Astrocyte (in vitro differentiated cells and primary cell): Measurements from ENCODE around the gene C2CD2. TPM values are rescaled to one million over a fixed set of nuclear protein-coding genes. Genes with fewer than 3 reads are reported as not detected.

Experiments used
- DNase-seq: peaks from one replicate; pipeline ENCODE4 v3.0.0-alpha.2; 2010; ENCODE audit warnings: low read depth
- FAIRE-seq: peaks from 2 replicates; lab custom pipeline; 2011; peaks lifted over from hg19 to GRCh38; lab: Jason Lieb, UNC
- H2AFZ ChIP-seq: 2 replicates; pipeline ENCODE4 v1.6.0; 2012; ENCODE audit warnings: low read depth, low read length, inconsistent platforms
- H3K27ac ChIP-seq: 2 replicates; pipeline ENCODE4 v1.5.1; 2011; ENCODE audit warnings: low read depth, low read length, inconsistent platforms
- H3K27me3 ChIP-seq: 2 replicates; pipeline ENCODE4 v1.6.0; 2011; ENCODE audit warnings: low read length, inconsistent platforms; ENCODE audit not compliant: insufficient read depth
- H3K36me3 ChIP-seq: 2 replicates; pipeline ENCODE4 v1.5.1; 2011; ENCODE audit warnings: low read length, inconsistent platforms; ENCODE audit not compliant: insufficient read depth
- H3K4me1 ChIP-seq: 2 replicates; pipeline ENCODE4 v1.5.1; 2011; ENCODE audit warnings: low read length, inconsistent platforms; ENCODE audit not compliant: insufficient read depth
- H3K4me2 ChIP-seq: 2 replicates; pipeline ENCODE4 v1.6.0; 2012; ENCODE audit warnings: low read length, inconsistent platforms
- H3K4me3 ChIP-seq: 2 replicates; pipeline ENCODE4 v1.5.1; 2011; ENCODE audit warnings: low read depth, mild to moderate bottlenecking, low read length, inconsistent platforms; ENCODE audit not compliant: insufficient read depth
- H3K79me2 ChIP-seq: 2 replicates; pipeline ENCODE4 v1.6.0; 2012; ENCODE audit warnings: mild to moderate bottlenecking, low read length, inconsistent platforms; ENCODE audit not compliant: insufficient read depth
- H3K9ac ChIP-seq: 2 replicates; pipeline ENCODE4 v1.6.0; 2012; ENCODE audit warnings: mild to moderate bottlenecking, low read length, inconsistent platforms
- H3K9me3 ChIP-seq: 2 replicates; pipeline ENCODE4 v1.5.1; 2012; ENCODE audit warnings: low read depth, mild to moderate bottlenecking, low read length, inconsistent platforms; ENCODE audit not compliant: insufficient read depth
- H4K20me1 ChIP-seq: 2 replicates; pipeline ENCODE4 v1.6.0; 2012; ENCODE audit warnings: low read length, inconsistent platforms; ENCODE audit not compliant: insufficient read depth
- H3K27ac Mint-ChIP-seq: one replicate; pipeline ENCODE4 v1.8.0; 2021; ENCODE audit warnings: mild to moderate bottlenecking, mixed read lengths; ENCODE audit not compliant: unreplicated experiment
- H3K27me3 Mint-ChIP-seq: one replicate; pipeline ENCODE4 v1.8.0; 2021; ENCODE audit warnings: low read depth, mixed read lengths; ENCODE audit not compliant: unreplicated experiment
- H3K36me3 Mint-ChIP-seq: one replicate; pipeline ENCODE4 v1.8.0; 2021; ENCODE audit warnings: low read depth, mixed read lengths; ENCODE audit not compliant: unreplicated experiment
- H3K4me1 Mint-ChIP-seq: one replicate; pipeline ENCODE4 v1.8.0; 2021; ENCODE audit warnings: low read depth, mixed read lengths; ENCODE audit not compliant: unreplicated experiment
- H3K4me3 Mint-ChIP-seq: one replicate; pipeline ENCODE4 v1.8.0; 2021; ENCODE audit warnings: mild to moderate bottlenecking, moderate library complexity, mixed read lengths; ENCODE audit not compliant: unreplicated experiment
- H3K9me3 Mint-ChIP-seq: one replicate; pipeline ENCODE4 v1.8.0; 2021; ENCODE audit warnings: mild to moderate bottlenecking, mixed read lengths; ENCODE audit not compliant: unreplicated experiment
- EZH2 ChIP-seq: IDR thresholded peaks from 2 replicates; pipeline ENCODE4 v1.6.1; 2012; ENCODE audit warnings: mild to moderate bottlenecking, low read length, inconsistent platforms; ENCODE audit not compliant: insufficient read depth
- total RNA-seq: library from RNA; stranded (reverse); gene quantifications from 2 replicates; pipeline ENCODE4 v1.2.1, GENCODE V29; 2021
- TF ChIP-seq, protein P1 (sequence below): IDR thresholded peaks from 2 replicates; pipeline ENCODE4 v1.5.1; 2011; ENCODE audit warnings: low read depth, mild to moderate bottlenecking, inconsistent platforms, low read length, moderate library complexity; ENCODE audit not compliant: insufficient read depth

Gene C2CD2
- total RNA-seq, 1 donor from 2014 or later: 8.3 TPM

DNA sequence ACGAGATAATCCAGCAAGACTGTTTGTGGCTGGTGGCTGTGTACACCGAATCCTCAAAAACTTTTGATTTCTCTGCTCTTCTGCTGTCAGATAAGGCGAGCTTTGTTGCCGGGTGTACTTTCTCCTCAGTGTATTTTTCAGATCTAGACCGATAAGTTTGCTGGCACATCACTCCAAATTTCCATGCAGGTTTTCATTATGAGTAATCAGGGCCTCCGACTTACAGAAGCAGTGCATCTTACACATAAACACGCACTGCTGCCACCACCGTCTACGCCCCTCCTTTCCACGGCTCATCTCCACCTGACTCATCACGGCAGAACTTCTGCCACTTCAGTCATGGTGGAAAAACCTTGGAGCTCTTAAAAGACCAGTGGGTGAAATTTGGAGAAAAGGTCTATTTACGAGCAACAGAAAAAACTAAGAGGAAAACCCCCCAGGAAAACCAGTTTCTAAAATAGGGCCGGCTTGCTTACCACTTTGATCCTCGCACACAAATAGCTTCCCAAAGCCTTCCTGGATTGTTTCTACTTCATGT, 48.7 kb upstream of the C2CD2 start:
- Histone ChIP-seq H4K20me1 (no peaks in the 10 kb centered on the region), H3K36me3 (peaks cover 2% of the 10 kb centered on the region), H3K4me2 (peak overlapping the region; percentile 65), H3K9me3 (no peaks in the 10 kb centered on the region), H3K79me2 (peaks cover 51% of the 10 kb centered on the region), H2AFZ (no peak overlapping the region), H3K27me3 (no peaks in the 10 kb centered on the region), H3K4me3 (peak overlapping the region; percentile 4), H3K4me1 (peaks cover 17% of the 10 kb centered on the region), H3K27ac (peak overlapping the region; percentile 79), H3K9ac (peak overlapping the region; percentile 55)
- H3K27me3 Mint-ChIP-seq: no peaks in the 10 kb centered on the region
- peaks cover 1% of the 10 kb centered on the region for H3K9me3 Mint-ChIP-seq
- no peak for TF ChIP-seq EZH2
- TF ChIP-seq, protein P1, sequence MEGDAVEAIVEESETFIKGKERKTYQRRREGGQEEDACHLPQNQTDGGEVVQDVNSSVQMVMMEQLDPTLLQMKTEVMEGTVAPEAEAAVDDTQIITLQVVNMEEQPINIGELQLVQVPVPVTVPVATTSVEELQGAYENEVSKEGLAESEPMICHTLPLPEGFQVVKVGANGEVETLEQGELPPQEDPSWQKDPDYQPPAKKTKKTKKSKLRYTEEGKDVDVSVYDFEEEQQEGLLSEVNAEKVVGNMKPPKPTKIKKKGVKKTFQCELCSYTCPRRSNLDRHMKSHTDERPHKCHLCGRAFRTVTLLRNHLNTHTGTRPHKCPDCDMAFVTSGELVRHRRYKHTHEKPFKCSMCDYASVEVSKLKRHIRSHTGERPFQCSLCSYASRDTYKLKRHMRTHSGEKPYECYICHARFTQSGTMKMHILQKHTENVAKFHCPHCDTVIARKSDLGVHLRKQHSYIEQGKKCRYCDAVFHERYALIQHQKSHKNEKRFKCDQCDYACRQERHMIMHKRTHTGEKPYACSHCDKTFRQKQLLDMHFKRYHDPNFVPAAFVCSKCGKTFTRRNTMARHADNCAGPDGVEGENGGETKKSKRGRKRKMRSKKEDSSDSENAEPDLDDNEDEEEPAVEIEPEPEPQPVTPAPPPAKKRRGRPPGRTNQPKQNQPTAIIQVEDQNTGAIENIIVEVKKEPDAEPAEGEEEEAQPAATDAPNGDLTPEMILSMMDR: no peak
- FAIRE-seq: peak; percentile 89
- H3K4me3 Mint-ChIP-seq: no peak overlapping the region
- H3K36me3 Mint-ChIP-seq: peaks cover 19% of the 10 kb centered on the region
- peak; percentile 97 for DNase-seq
- peaks cover 17% of the 10 kb centered on the region for H3K4me1 Mint-ChIP-seq
- peak overlapping the region; percentile 1 for H3K27ac Mint-ChIP-seq

DNA sequence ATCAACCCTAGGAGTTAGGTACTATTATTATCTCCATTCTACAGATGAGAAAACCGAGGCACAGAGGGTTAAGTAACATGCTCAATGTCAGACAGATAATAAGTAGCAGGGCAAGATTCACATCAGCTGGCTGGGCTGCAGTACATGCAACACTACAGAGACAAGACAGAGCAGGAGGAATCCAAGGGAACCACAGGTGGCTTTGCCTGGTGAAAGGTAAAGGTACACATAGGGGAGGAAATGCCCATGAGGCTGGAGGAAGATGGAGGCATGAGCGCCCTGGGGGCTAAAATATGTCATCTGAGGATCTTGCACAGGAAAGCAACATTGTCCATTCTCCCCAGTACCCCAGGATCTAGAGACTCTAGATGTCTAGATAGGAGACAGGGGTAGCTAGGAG, 48.0 kb upstream of the C2CD2 start:
- Mint-ChIP-seq H3K36me3 (peaks cover 15% of the 10 kb centered on the region), H3K4me3 (no peak overlapping the region), H3K9me3 (peaks cover 1% of the 10 kb centered on the region), H3K4me1 (peaks cover 17% of the 10 kb centered on the region), H3K27ac (no peak overlapping the region), H3K27me3 (no peaks in the 10 kb centered on the region)
- Histone ChIP-seq H3K4me3 (peak overlapping the region; percentile 4), H3K4me2 (peak overlapping the region; percentile 65), H4K20me1 (no peaks in the 10 kb centered on the region), H3K4me1 (peaks cover 17% of the 10 kb centered on the region), H3K79me2 (peaks cover 44% of the 10 kb centered on the region), H3K27me3 (no peaks in the 10 kb centered on the region), H3K27ac (peak overlapping the region; percentile 79), H3K9ac (peak overlapping the region; percentile 55), H2AFZ (no peak overlapping the region), H3K9me3 (no peaks in the 10 kb centered on the region), H3K36me3 (peaks cover 2% of the 10 kb centered on the region)
- TF ChIP-seq, protein P1: no peak
- no peak for TF ChIP-seq EZH2
- DNase-seq (no peak), FAIRE-seq (no peak)

DNA sequence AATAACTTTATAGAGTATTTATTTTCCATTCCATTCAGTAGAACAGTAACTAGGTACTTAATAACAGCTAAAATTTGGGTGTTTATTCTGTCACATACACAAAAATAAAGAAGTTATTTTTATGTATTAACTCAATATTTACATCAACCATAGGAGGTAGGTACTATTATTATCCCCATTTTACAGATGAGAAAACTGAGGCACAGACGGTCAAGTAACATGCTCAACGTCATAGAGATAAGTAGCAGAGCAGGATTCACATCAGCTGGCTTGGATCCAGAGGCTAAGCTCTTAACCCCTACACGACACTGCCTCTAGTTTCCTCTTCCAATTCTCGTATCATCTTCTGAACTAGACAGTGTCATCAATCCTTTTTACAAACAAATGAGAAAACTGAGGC, 47.1 kb upstream of the C2CD2 start:
- H3K27ac ChIP-seq: no peak overlapping the region
- no peaks in the 10 kb centered on the region for H4K20me1 ChIP-seq
- H3K4me1 ChIP-seq: peaks cover 17% of the 10 kb centered on the region
- no peak overlapping the region for H3K4me3 ChIP-seq
- Mint-ChIP-seq H3K27ac (no peak overlapping the region), H3K36me3 (peaks cover 24% of the 10 kb centered on the region), H3K4me1 (peaks cover 17% of the 10 kb centered on the region), H3K4me3 (no peak overlapping the region), H3K9me3 (peaks cover 6% of the 10 kb centered on the region), H3K27me3 (no peaks in the 10 kb centered on the region)
- peaks cover 2% of the 10 kb centered on the region for H3K36me3 ChIP-seq
- no peaks in the 10 kb centered on the region for H3K27me3 ChIP-seq
- no peak overlapping the region for H2AFZ ChIP-seq
- TF ChIP-seq EZH2: no peak
- TF ChIP-seq, protein P1: no peak
- H3K9ac ChIP-seq: no peak overlapping the region
- FAIRE-seq: no peak
- peaks cover 40% of the 10 kb centered on the region for H3K79me2 ChIP-seq
- H3K9me3 ChIP-seq: no peaks in the 10 kb centered on the region
- no peak for DNase-seq
- H3K4me2 ChIP-seq: no peak overlapping the region
